Stimulated activated memory B cell treated with anti-CD40 and anti-IgM and Interleukin-4, amounts not matched to agents 10 μg/mL and 1 μg/mL and 100 μg/mL, for 72 hours (primary cell): Measurements from ENCODE around the gene PDZD4.
"Not testable (repeated sequence)": the region's sequence is repeated elsewhere in the genome, so short reads cannot be mapped to it uniquely, and the experiment has no call there.

Experiments used
- ATAC-seq: fragments of 150-1000 bp; cut with Tn5 transposase; 2 replicates; pipeline ENCODE4 v1.10.0; 2021
- H3K27ac Mint-ChIP-seq: one replicate; pipeline ENCODE4 v1.8.0; 2022; ENCODE audit warnings: mild to moderate bottlenecking, mixed read lengths
- H3K27me3 Mint-ChIP-seq: one replicate; pipeline ENCODE4 v1.8.0; 2022; ENCODE audit warnings: mixed read lengths
- H3K36me3 Mint-ChIP-seq: one replicate; pipeline ENCODE4 v1.8.0; 2022; ENCODE audit warnings: mixed read lengths
- H3K4me1 Mint-ChIP-seq: one replicate; pipeline ENCODE4 v1.8.0; 2022; ENCODE audit warnings: mixed read lengths
- H3K4me3 Mint-ChIP-seq: one replicate; pipeline ENCODE4 v1.8.0; 2022; ENCODE audit warnings: mild to moderate bottlenecking, moderate library complexity, mixed read lengths
- H3K9me3 Mint-ChIP-seq: one replicate; pipeline ENCODE4 v1.8.0; 2022; ENCODE audit warnings: mixed read lengths

PDZD4 gene

GRCh38 chrX:153829549-153829798 lies 870 bp downstream of the PDZD4 start:
- ATAC-seq = no peak
- no peaks in the 10 kb centered on the region for H3K36me3 Mint-ChIP-seq
- peaks cover 52% of the 10 kb centered on the region for H3K27me3 Mint-ChIP-seq
- no peaks in the 10 kb centered on the region for H3K9me3 Mint-ChIP-seq
- H3K4me3 Mint-ChIP-seq = no peak overlapping the region
- H3K27ac Mint-ChIP-seq = no peak overlapping the region
- no peaks in the 10 kb centered on the region for H3K4me1 Mint-ChIP-seq

GRCh38 chrX:153828723-153829548 lies 1.4 kb downstream of the PDZD4 start:
- H3K9me3 Mint-ChIP-seq = no peaks in the 10 kb centered on the region

GRCh38 chrX:153828308-153828707 lies 2.0 kb downstream of the PDZD4 start:
- H3K9me3 Mint-ChIP-seq = no peaks in the 10 kb centered on the region
- ATAC-seq = no peak
- H3K4me3 Mint-ChIP-seq = no peak overlapping the region
- peaks cover 61% of the 10 kb centered on the region for H3K27me3 Mint-ChIP-seq
- H3K4me1 Mint-ChIP-seq = no peaks in the 10 kb centered on the region
- no peak overlapping the region for H3K27ac Mint-ChIP-seq
- H3K36me3 Mint-ChIP-seq = no peaks in the 10 kb centered on the region

More at GRCh38 chrX:153828723-153829548, 1.4 kb downstream of the PDZD4 start:
- no peak overlapping the region for H3K27ac Mint-ChIP-seq
- no peak for ATAC-seq
- peaks cover 58% of the 10 kb centered on the region for H3K27me3 Mint-ChIP-seq
- peak overlapping the region; percentile 29 for H3K4me3 Mint-ChIP-seq
- no peaks in the 10 kb centered on the region for H3K4me1 Mint-ChIP-seq
- H3K36me3 Mint-ChIP-seq = no peaks in the 10 kb centered on the region

- Mint-ChIP-seq H3K4me1 (no peaks in the 10 kb centered on the region), H3K4me3 (no peak overlapping the region), H3K27ac (no peak overlapping the region)
These were observed 2.4 kb downstream of the PDZD4 start for GRCh38 chrX:153827903-153828302.

GRCh38 chrX:153827016-153827415 lies 3.3 kb downstream of the PDZD4 start:
- Mint-ChIP-seq H3K4me1 (peaks cover 8% of the 10 kb centered on the region), H3K27me3 (peaks cover 57% of the 10 kb centered on the region), H3K9me3 (no peaks in the 10 kb centered on the region), H3K36me3 (no peaks in the 10 kb centered on the region), H3K4me3 (no peak overlapping the region), H3K27ac (no peak overlapping the region)
- no peak for ATAC-seq

More at GRCh38 chrX:153827903-153828302, 2.4 kb downstream of the PDZD4 start:
- no peak for ATAC-seq
- Mint-ChIP-seq H3K36me3 (no peaks in the 10 kb centered on the region), H3K9me3 (no peaks in the 10 kb centered on the region), H3K27me3 (peaks cover 57% of the 10 kb centered on the region)

- no peak overlapping the region for H3K27ac Mint-ChIP-seq
- H3K36me3 Mint-ChIP-seq = no peaks in the 10 kb centered on the region
- peaks cover 11% of the 10 kb centered on the region for H3K4me1 Mint-ChIP-seq
- no peak overlapping the region for H3K4me3 Mint-ChIP-seq
- peaks cover 47% of the 10 kb centered on the region for H3K27me3 Mint-ChIP-seq
- ATAC-seq = no peak
- no peaks in the 10 kb centered on the region for H3K9me3 Mint-ChIP-seq
These were observed 5.3 kb downstream of the PDZD4 start for GRCh38 chrX:153825042-153825441.

- Mint-ChIP-seq H3K9me3 (no peaks in the 10 kb centered on the region), H3K27me3 (peaks cover 44% of the 10 kb centered on the region), H3K4me1 (peaks cover 11% of the 10 kb centered on the region)
These were observed 6.0 kb downstream of the PDZD4 start for GRCh38 chrX:153824348-153824747.

GRCh38 chrX:153821066-153821465 lies 9.3 kb downstream of the PDZD4 start:
- Mint-ChIP-seq H3K27me3 (peaks cover 46% of the 10 kb centered on the region), H3K27ac (no peak overlapping the region), H3K9me3 (no peaks in the 10 kb centered on the region), H3K4me3 (no peak overlapping the region), H3K4me1 (peaks cover 20% of the 10 kb centered on the region), H3K36me3 (no peaks in the 10 kb centered on the region)
- no peak for ATAC-seq

More at GRCh38 chrX:153824348-153824747, 6.0 kb downstream of the PDZD4 start:
- no peak overlapping the region for H3K27ac Mint-ChIP-seq
- H3K4me3 Mint-ChIP-seq = no peak overlapping the region
- no peak for ATAC-seq
- H3K36me3 Mint-ChIP-seq = no peaks in the 10 kb centered on the region

GRCh38 chrX:153820601-153821000 lies 9.7 kb downstream of the PDZD4 start:
- H3K27me3 Mint-ChIP-seq = peaks cover 46% of the 10 kb centered on the region
- no peak for ATAC-seq
- no peak overlapping the region for H3K4me3 Mint-ChIP-seq
- H3K36me3 Mint-ChIP-seq = no peaks in the 10 kb centered on the region
- no peak overlapping the region for H3K27ac Mint-ChIP-seq
- H3K9me3 Mint-ChIP-seq = no peaks in the 10 kb centered on the region
- peaks cover 20% of the 10 kb centered on the region for H3K4me1 Mint-ChIP-seq

GRCh38 chrX:153819384-153820040 lies 10.8 kb downstream of the PDZD4 start:
- Mint-ChIP-seq H3K4me3 (no peak overlapping the region), H3K36me3 (no peaks in the 10 kb centered on the region), H3K27ac (no peak overlapping the region), H3K27me3 (peaks cover 54% of the 10 kb centered on the region), H3K9me3 (no peaks in the 10 kb centered on the region), H3K4me1 (peaks cover 29% of the 10 kb centered on the region)
- ATAC-seq = no peak

- no peaks in the 10 kb centered on the region for H3K36me3 Mint-ChIP-seq
- peak overlapping the region; percentile 7 for H3K4me3 Mint-ChIP-seq
- peaks cover 49% of the 10 kb centered on the region for H3K27me3 Mint-ChIP-seq
- no peak overlapping the region for H3K27ac Mint-ChIP-seq
- peak; percentile 66 for ATAC-seq
- peaks cover 29% of the 10 kb centered on the region for H3K4me1 Mint-ChIP-seq
- no peaks in the 10 kb centered on the region for H3K9me3 Mint-ChIP-seq
These were observed 11.6 kb downstream of the PDZD4 start for GRCh38 chrX:153818571-153819383.

GRCh38 chrX:153818064-153818463 lies 12.3 kb downstream of the PDZD4 start:
- Mint-ChIP-seq H3K27me3 (peaks cover 45% of the 10 kb centered on the region), H3K4me1 (peaks cover 29% of the 10 kb centered on the region)
- not testable (repeated sequence) for H3K27ac Mint-ChIP-seq, H3K9me3 Mint-ChIP-seq, H3K36me3 Mint-ChIP-seq, ATAC-seq, H3K4me3 Mint-ChIP-seq

GRCh38 chrX:153816831-153817690 lies 13.3 kb downstream of the PDZD4 start:
- Mint-ChIP-seq H3K4me1 (peaks cover 21% of the 10 kb centered on the region), H3K27ac (no peak overlapping the region), H3K27me3 (peaks cover 36% of the 10 kb centered on the region), H3K9me3 (no peaks in the 10 kb centered on the region), H3K4me3 (no peak overlapping the region), H3K36me3 (no peaks in the 10 kb centered on the region)
- ATAC-seq = no peak

GRCh38 chrX:153814591-153815315 lies 15.6 kb downstream of the PDZD4 start:
- H3K27ac Mint-ChIP-seq = no peak overlapping the region

More at GRCh38 chrX:153814591-153815315, 15.6 kb downstream of the PDZD4 start:
- H3K36me3 Mint-ChIP-seq = no peaks in the 10 kb centered on the region
- H3K4me3 Mint-ChIP-seq = no peak overlapping the region
- H3K4me1 Mint-ChIP-seq = peaks cover 18% of the 10 kb centered on the region
- no peaks in the 10 kb centered on the region for H3K9me3 Mint-ChIP-seq
- no peak for ATAC-seq
- peaks cover 41% of the 10 kb centered on the region for H3K27me3 Mint-ChIP-seq
